Endothelial cell of umbilical vein (primary cell): ENCODE results near the gene ADAT1. TPM values are rescaled to one million over a fixed set of nuclear protein-coding genes. Genes with fewer than 3 reads are reported as not detected.

Experiments used
- BruUV-seq: library from RNA; stranded (reverse); fragments of 400-500 nt; replicated peaks from 2 replicates; lab custom pipeline; 2021; lab: Mats Ljungman, UMichigan
- CTCF ChIA-PET: fragments of 300-600, 350-600 bp; sonication (Branson Sonifier 250); formaldehyde crosslinking; loops from one replicate; lab custom pipeline; 2021; ENCODE audit warnings: antibody characterized with exemption, inconsistent platforms; lab: Charles Lee
- POLR2A ChIA-PET: fragments of 300-600, 350-600 bp; sonication (Branson Sonifier 250); formaldehyde crosslinking; loops from one replicate; lab custom pipeline; 2021; ENCODE audit warnings: antibody characterized with exemption, inconsistent platforms; lab: Charles Lee
- DNase-seq: peaks from one replicate; pipeline ENCODE4 v3.0.0-alpha.2; 2011; ENCODE audit warnings: low read depth, low spot score
- FAIRE-seq: peaks from 2 replicates; lab custom pipeline; 2011; peaks lifted over from hg19 to GRCh38; lab: Jason Lieb, UNC
- H2AFZ ChIP-seq: 2 replicates; pipeline ENCODE4 v1.6.0; 2012; ENCODE audit warnings: low read depth, low read length, control low read depth, inconsistent platforms
- H3K27ac ChIP-seq: 2 replicates; pipeline ENCODE4 v1.5.1; 2011; ENCODE audit warnings: low read depth, mild to moderate bottlenecking, control low read depth, low read length, moderate library complexity; ENCODE audit not compliant: insufficient read depth
- H3K27me3 ChIP-seq, 2 experiments: 2 replicates each; pipeline versions ENCODE4 v1.6.0 to v1.6.1; 2011; ENCODE audit warnings: low read length in 2 of 2, mixed read lengths in 1 of 2; ENCODE audit not compliant: control insufficient read depth in 2 of 2, insufficient read depth in 2 of 2
- H3K36me3 ChIP-seq, 2 experiments: 2 replicates in 1 of 2; 3 replicates in 1 of 2; pipeline ENCODE4 v1.5.1; 2011; ENCODE audit warnings: low read length in 2 of 2, mild to moderate bottlenecking in 1 of 2, moderate library complexity in 1 of 2; ENCODE audit not compliant: control insufficient read depth in 2 of 2, insufficient read depth in 2 of 2; ENCODE audit errors: extremely low read depth in 1 of 2
- H3K4me1 ChIP-seq: 3 replicates; pipeline ENCODE4 v1.5.1; 2011; ENCODE audit warnings: mild to moderate bottlenecking, low read length; ENCODE audit not compliant: control insufficient read depth, insufficient read depth; ENCODE audit errors: extremely low read depth
- H3K4me2 ChIP-seq: 2 replicates; pipeline ENCODE4 v1.6.1; 2011; ENCODE audit warnings: low read length, control low read depth, mixed read lengths; ENCODE audit not compliant: insufficient read depth
- H3K4me3 ChIP-seq, 3 experiments: fragments of 200-600 bp in 1 of 3; sonication (generic), shearing (Covaris generic) in 1 of 3; replicated peaks in 1 of 3; 2 replicates each; pipeline ENCODE4 v1.5.1; 2011 to 2016; ENCODE audit warnings: control low read depth in 3 of 3, low read length in 3 of 3, mild to moderate bottlenecking in 2 of 3, inconsistent platforms in 1 of 3, low read depth in 1 of 3, moderate library complexity in 1 of 3; ENCODE audit not compliant: insufficient read depth in 1 of 3
- H3K79me2 ChIP-seq: 2 replicates; pipeline ENCODE4 v1.6.0; 2012; ENCODE audit warnings: low read length, inconsistent platforms; ENCODE audit not compliant: control insufficient read depth, insufficient read depth
- H3K9ac ChIP-seq: replicated peaks from 2 replicates; pipeline ENCODE3; 2011; ENCODE audit warnings: low read length, control low read depth; ENCODE audit not compliant: insufficient read depth; ENCODE audit errors: extremely low read depth
- H3K9me1 ChIP-seq: replicated peaks from 3 replicates; pipeline ENCODE4 v1.6.0; 2011; ENCODE audit warnings: mild to moderate bottlenecking, low read length; ENCODE audit not compliant: control insufficient read depth, insufficient read depth; ENCODE audit errors: extremely low read depth
- H3K9me3 ChIP-seq: replicated peaks from 2 replicates; pipeline ENCODE4 v1.5.1; 2012; ENCODE audit warnings: low read length, inconsistent platforms; ENCODE audit not compliant: control insufficient read depth, insufficient read depth
- H4K20me1 ChIP-seq: replicated peaks from 2 replicates; pipeline ENCODE3; 2011; ENCODE audit warnings: mild to moderate bottlenecking, low read length; ENCODE audit not compliant: control insufficient read depth, insufficient read depth; ENCODE audit errors: extremely low read depth
- FOS ChIP-seq: IDR thresholded peaks from 2 replicates; pipeline ENCODE4 v1.6.1; 2011; ENCODE audit warnings: mild to moderate bottlenecking, low read length, moderate library complexity, borderline replicate concordance; ENCODE audit not compliant: insufficient read depth
- JUN ChIP-seq: IDR thresholded peaks from 2 replicates; pipeline ENCODE4 v1.6.1; 2011; ENCODE audit warnings: borderline replicate concordance, low read depth; ENCODE audit not compliant: insufficient read length, insufficient read depth
- MYC ChIP-seq: IDR thresholded peaks from one replicate; pipeline ENCODE4 v1.6.1; 2011; ENCODE audit warnings: mild to moderate bottlenecking, low read depth, low read length
- POLR2A ChIP-seq: IDR thresholded peaks from 2 replicates; pipeline ENCODE4 v1.6.1; 2012; ENCODE audit warnings: low read depth, mild to moderate bottlenecking, control low read depth, low read length
- POLR2AphosphoS5 ChIP-seq: IDR thresholded peaks from 2 replicates; pipeline ENCODE4 v1.6.1; 2012; ENCODE audit warnings: low read depth, mild to moderate bottlenecking, control low read depth, low read length, moderate library complexity; ENCODE audit not compliant: insufficient read depth
- dilution Hi-C: fragments of 300-500 bp; cut with MboI; formaldehyde crosslinking; loops from one replicate; pipeline ENCODE4 v1.15.0; 2019; ENCODE audit warnings: low sequenced_read_pairs; ENCODE audit not compliant: extremely low pct_ligation_motif_present
- intact Hi-C: fragments of 100-400 bp; cut with micrococcal nuclease; formaldehyde crosslinking; loops from one replicate; pipeline ENCODE4 v1.10.0; 2022
- polyA plus RNA-seq, 4 experiments: library from polyadenylated mRNA; depleted of rRNA in 3 of 4; stranded (reverse) in 3 of 4; unstranded in 1 of 4; fragments of >200 nt; gene quantifications; 2 replicates each; pipeline versions ENCODE4 v1.2.1 to v1.2.3, GENCODE V29; 2011 to 2012; ENCODE audit warnings: missing spikeins in 1 of 4
- total RNA-seq: library from RNA; stranded (reverse); gene quantifications from 2 replicates; pipeline ENCODE4 v1.2.3, GENCODE V29; 2021
- TF ChIP-seq, protein P1 (sequence below), 2 donors: IDR thresholded peaks; 1 replicate in 1 of 2; 2 replicates in 1 of 2; pipeline ENCODE4 v1.5.1; 2011; ENCODE audit warnings: low read length in 2 of 2, mild to moderate bottlenecking in 2 of 2, moderate library complexity in 2 of 2, control low read depth in 1 of 2, inconsistent platforms in 1 of 2, low read depth in 1 of 2; ENCODE audit not compliant: insufficient read depth in 1 of 2; ENCODE audit errors: extremely low read depth in 1 of 2
- TF ChIP-seq, protein P2 (sequence below): IDR thresholded peaks from 2 replicates; pipeline ENCODE4 v1.6.1; 2011; ENCODE audit not compliant: insufficient read depth, insufficient read length

The ADAT1 gene
- total and polyA plus RNA-seq, 2 donors (not counting 3 experiments of a cell fraction or from before 2014, with no cell fraction given): 27.2 to 56.6 TPM

GRCh38 chr16:75603241-75603640 lies 19.8 kb downstream of the ADAT1 start:
- POLR2A ChIA-PET: no interaction called here
- Histone ChIP-seq H3K36me3 (peaks cover 16 to 31% of the 10 kb centered on the region in 2 experiments), H3K79me2 (no peaks in the 10 kb centered on the region), H3K4me1 (no peaks in the 10 kb centered on the region), H3K9me1 (no peaks in the 10 kb centered on the region), H3K4me3 (no peak overlapping the region), H3K4me2 (no peak overlapping the region), H2AFZ (no peak overlapping the region), H4K20me1 (no peaks in the 10 kb centered on the region), H3K27ac (no peak overlapping the region), H3K27me3 (no peaks in the 10 kb centered on the region), H3K9ac (no peak overlapping the region), H3K9me3 (no peaks in the 10 kb centered on the region)
- dilution Hi-C loops (no loop called here), intact Hi-C loops (no loop called here)
- DNase-seq (no peak), FAIRE-seq (no peak)
- no TSS peak for BruUV-seq
- CTCF ChIA-PET: no interaction called here
- TF ChIP-seq JUN (no peak), FOS (no peak), POLR2AphosphoS5 (no peak), POLR2A (no peak), MYC (no peak)
- TF ChIP-seq, protein P1, sequence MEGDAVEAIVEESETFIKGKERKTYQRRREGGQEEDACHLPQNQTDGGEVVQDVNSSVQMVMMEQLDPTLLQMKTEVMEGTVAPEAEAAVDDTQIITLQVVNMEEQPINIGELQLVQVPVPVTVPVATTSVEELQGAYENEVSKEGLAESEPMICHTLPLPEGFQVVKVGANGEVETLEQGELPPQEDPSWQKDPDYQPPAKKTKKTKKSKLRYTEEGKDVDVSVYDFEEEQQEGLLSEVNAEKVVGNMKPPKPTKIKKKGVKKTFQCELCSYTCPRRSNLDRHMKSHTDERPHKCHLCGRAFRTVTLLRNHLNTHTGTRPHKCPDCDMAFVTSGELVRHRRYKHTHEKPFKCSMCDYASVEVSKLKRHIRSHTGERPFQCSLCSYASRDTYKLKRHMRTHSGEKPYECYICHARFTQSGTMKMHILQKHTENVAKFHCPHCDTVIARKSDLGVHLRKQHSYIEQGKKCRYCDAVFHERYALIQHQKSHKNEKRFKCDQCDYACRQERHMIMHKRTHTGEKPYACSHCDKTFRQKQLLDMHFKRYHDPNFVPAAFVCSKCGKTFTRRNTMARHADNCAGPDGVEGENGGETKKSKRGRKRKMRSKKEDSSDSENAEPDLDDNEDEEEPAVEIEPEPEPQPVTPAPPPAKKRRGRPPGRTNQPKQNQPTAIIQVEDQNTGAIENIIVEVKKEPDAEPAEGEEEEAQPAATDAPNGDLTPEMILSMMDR (IDR thresholded peaks at IDR 0.05; ENCODE audit: extremely low read depth in 1 of 2, insufficient read depth in 1 of 2, low read depth in 1 of 2, low read length in 2 of 2): no peak
- TF ChIP-seq, protein P2, sequence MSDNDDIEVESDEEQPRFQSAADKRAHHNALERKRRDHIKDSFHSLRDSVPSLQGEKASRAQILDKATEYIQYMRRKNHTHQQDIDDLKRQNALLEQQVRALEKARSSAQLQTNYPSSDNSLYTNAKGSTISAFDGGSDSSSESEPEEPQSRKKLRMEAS: no peak
